Activated CD8-positive, alpha-beta T cell treated with anti-CD3 and anti-CD28 coated beads for 36 hours (primary cell): ENCODE results near the gene SMOC2. TPM values are rescaled to one million over a fixed set of nuclear protein-coding genes. Genes with fewer than 3 reads are reported as not detected.

Source experiments
- ATAC-seq: fragments of 200-7000 bp; cut with Tn5 transposase; one replicate; pipeline ENCODE4 v1.10.0; 2021; ENCODE audit warnings: mild to moderate bottlenecking, moderate library complexity
- CTCF ChIA-PET: fragments of 350-600 bp; sonication (Branson Sonifier 250); formaldehyde crosslinking; loops from one replicate; lab custom pipeline; 2021; ENCODE audit warnings: antibody characterized with exemption; lab: Charles Lee
- POLR2A ChIA-PET: fragments of 350-600 bp; sonication (Branson Sonifier 250); formaldehyde crosslinking; loops from one replicate; lab custom pipeline; 2021; ENCODE audit warnings: antibody characterized with exemption; lab: Charles Lee
- DNase-seq: peaks from one replicate; pipeline ENCODE4 v3.0.0-alpha.2; 2020
- H3K27ac Mint-ChIP-seq: one replicate; pipeline ENCODE4 v1.8.0; 2021; ENCODE audit warnings: mild to moderate bottlenecking, mixed read lengths
- H3K27me3 Mint-ChIP-seq: one replicate; pipeline ENCODE4 v1.8.0; 2021; ENCODE audit warnings: mixed read lengths
- H3K36me3 Mint-ChIP-seq: one replicate; pipeline ENCODE4 v1.8.0; 2021; ENCODE audit warnings: low read depth, mixed read lengths
- H3K4me1 Mint-ChIP-seq: one replicate; pipeline ENCODE4 v1.8.0; 2021; ENCODE audit warnings: low read depth, mixed read lengths
- H3K4me3 Mint-ChIP-seq: one replicate; pipeline ENCODE4 v1.8.0; 2021; ENCODE audit warnings: mild to moderate bottlenecking, moderate library complexity, mixed read lengths
- H3K9me3 Mint-ChIP-seq: one replicate; pipeline ENCODE4 v1.8.0; 2021; ENCODE audit warnings: mixed read lengths
- CTCF ChIP-seq: fragments of 200-600 bp; IDR thresholded peaks from one replicate; pipeline ENCODE4 v1.8.0; 2022; ENCODE audit warnings: antibody characterized with exemption, mild to moderate bottlenecking
- intact Hi-C: fragments of 100-400 bp; cut with micrococcal nuclease; formaldehyde crosslinking; loops from one replicate; pipeline ENCODE4 v1.10.0; 2022
- total RNA-seq, 2 experiments: library from RNA; stranded (reverse); gene quantifications; one replicate each; pipeline ENCODE4 v1.2.3, GENCODE V29; 2021

Gene SMOC2
- total RNA-seq, 2 experiments from 2014 or later: not detected

- no peak for DNase-seq
- H3K36me3 Mint-ChIP-seq: no peaks in the 10 kb centered on the region
- intact Hi-C loops: no loop called here
- CTCF ChIA-PET: no interaction called here
- H3K9me3 Mint-ChIP-seq: no peaks in the 10 kb centered on the region
- no peaks in the 10 kb centered on the region for H3K4me1 Mint-ChIP-seq
- no peaks in the 10 kb centered on the region for H3K27me3 Mint-ChIP-seq
- H3K4me3 Mint-ChIP-seq: no peak overlapping the region
- POLR2A ChIA-PET: no interaction called here
- TF ChIP-seq CTCF: no peak
- H3K27ac Mint-ChIP-seq: no peak overlapping the region
- no peak for ATAC-seq
Observed at GRCh38 chr6:168574699-168575195, 133.8 kb downstream of the SMOC2 start.

GRCh38 chr6:168575346-168576098 is 134.5 kb downstream of the SMOC2 start:
- no peak for DNase-seq
- Mint-ChIP-seq H3K4me1 (no peaks in the 10 kb centered on the region), H3K27me3 (no peaks in the 10 kb centered on the region), H3K4me3 (no peak overlapping the region), H3K9me3 (no peaks in the 10 kb centered on the region), H3K27ac (no peak overlapping the region), H3K36me3 (no peaks in the 10 kb centered on the region)
- CTCF ChIA-PET: no interaction called here
- no peak for TF ChIP-seq CTCF
- POLR2A ChIA-PET: no interaction called here
- intact Hi-C loops: no loop called here
- no peak for ATAC-seq

GRCh38 chr6:168576388-168576787 is 135.4 kb downstream of the SMOC2 start:
- H3K4me1 Mint-ChIP-seq: no peaks in the 10 kb centered on the region
- POLR2A ChIA-PET: no interaction called here
- no peak for TF ChIP-seq CTCF

GRCh38 chr6:168577496-168577895 is 136.5 kb downstream of the SMOC2 start:
- POLR2A ChIA-PET: no interaction called here
- CTCF ChIA-PET: no interaction called here
- intact Hi-C loops: no loop called here
- no peak for DNase-seq
- Mint-ChIP-seq H3K4me1 (no peaks in the 10 kb centered on the region), H3K4me3 (no peak overlapping the region), H3K36me3 (no peaks in the 10 kb centered on the region), H3K9me3 (no peaks in the 10 kb centered on the region), H3K27me3 (peaks cover 1% of the 10 kb centered on the region), H3K27ac (no peak overlapping the region)
- no peak for ATAC-seq
- TF ChIP-seq CTCF: no peak

More at GRCh38 chr6:168576388-168576787, 135.4 kb downstream of the SMOC2 start:
- no peak for ATAC-seq
- no peak for DNase-seq
- H3K9me3 Mint-ChIP-seq: no peaks in the 10 kb centered on the region
- H3K36me3 Mint-ChIP-seq: no peaks in the 10 kb centered on the region
- CTCF ChIA-PET: no interaction called here
- H3K27ac Mint-ChIP-seq: no peak overlapping the region
- no peaks in the 10 kb centered on the region for H3K27me3 Mint-ChIP-seq
- no peak overlapping the region for H3K4me3 Mint-ChIP-seq
- intact Hi-C loops: no loop called here

- TF ChIP-seq CTCF: no peak
- Mint-ChIP-seq H3K27ac (no peak overlapping the region), H3K36me3 (no peaks in the 10 kb centered on the region), H3K4me1 (no peaks in the 10 kb centered on the region), H3K4me3 (no peak overlapping the region), H3K27me3 (peaks cover 1% of the 10 kb centered on the region), H3K9me3 (no peaks in the 10 kb centered on the region)
- CTCF ChIA-PET: no interaction called here
- no peak for ATAC-seq
- no peak for DNase-seq
- intact Hi-C loops: no loop called here
- POLR2A ChIA-PET: no interaction called here
Observed at GRCh38 chr6:168578036-168578435, 137.1 kb downstream of the SMOC2 start.
